Vagina (tissue), 2 donors: ENCODE measurements around the gene INTS11. TPM values are rescaled to one million over a fixed set of nuclear protein-coding genes. Genes with fewer than 3 reads are reported as not detected.
A peak's percentile ranks its signal among the peaks of the same experiment; 100 is the strongest.

Experiments used
- DNase-seq, 2 donors: peaks; one replicate each; pipeline ENCODE4 v3.0.0-alpha.2; 2017; ENCODE audit errors: extremely low spot score in 2 of 2
- H3K27ac ChIP-seq: fragments of 200-600 bp; sonication (generic); one replicate; pipeline ENCODE4 v1.5.1; 2019
- H3K27me3 ChIP-seq: fragments of 200-600 bp; sonication (generic); one replicate; pipeline ENCODE4 v1.5.1; 2019
- H3K36me3 ChIP-seq, 2 donors: fragments of 200-600 bp; sonication (generic); one replicate each; pipeline ENCODE4 v1.5.1; 2017 to 2019
- H3K4me1 ChIP-seq: fragments of 200-600 bp; sonication (generic); one replicate; pipeline ENCODE4 v1.5.1; 2019
- H3K4me3 ChIP-seq, 2 donors: fragments of 200-600 bp; sonication (generic); 1 replicate in 1 of 2; 2 replicates in 1 of 2; pipeline ENCODE4 v1.5.1; 2016 to 2019
- H3K9me3 ChIP-seq: fragments of 200-600 bp; sonication (generic); one replicate; pipeline ENCODE4 v1.5.1; 2019
- CTCF ChIP-seq, 3 experiments: fragments of 450-650 bp in 2 of 3; fragments of 200-600 bp in 1 of 3; sonication (generic) in 1 of 3; IDR thresholded peaks; one replicate each; pipeline ENCODE4 v1.5.1; 2017 to 2019; ENCODE audit warnings: antibody characterized with exemption in 3 of 3, mild to moderate bottlenecking in 2 of 3, moderate library complexity in 2 of 3
- POLR2A ChIP-seq, 2 donors: fragments of 450-650 bp; IDR thresholded peaks; one replicate each; pipeline ENCODE4 v1.6.1; 2017; ENCODE audit warnings: antibody characterized with exemption in 2 of 2, mild to moderate bottlenecking in 2 of 2, moderate library complexity in 2 of 2
- POLR2AphosphoS5 ChIP-seq, 2 donors: sonication (generic); formaldehyde crosslinking; IDR thresholded peaks; one replicate each; pipeline ENCODE4 v1.9.0; 2017; ENCODE audit warnings: antibody characterized with exemption in 2 of 2, mild to moderate bottlenecking in 2 of 2, low read depth in 1 of 2; ENCODE audit not compliant: insufficient read depth in 1 of 2
- intact Hi-C: fragments of 100-400 bp; cut with DNase I; formaldehyde crosslinking; loops from one replicate; pipeline ENCODE4 v1.15.1; 2023
- total RNA-seq: library from RNA; depleted of rRNA; stranded (reverse); fragments of >200 nt; gene quantifications from one replicate; pipeline ENCODE4 v1.2.3, GENCODE V29; 2016

The INTS11 gene
- total RNA-seq, 1 donor from 2014 or later: 142 TPM

- H3K27me3 ChIP-seq: no peaks in the 10 kb centered on the region
- no peaks in the 10 kb centered on the region for H3K9me3 ChIP-seq
- H3K4me1 ChIP-seq: peaks cover 21% of the 10 kb centered on the region
- H3K4me3 ChIP-seq: no peak overlapping the region
- TF ChIP-seq POLR2AphosphoS5 (IDR thresholded peaks at IDR 0.05; ENCODE audit: insufficient read depth in 1 of 2, low read depth in 1 of 2) (no peak), CTCF (IDR thresholded peaks at IDR 0.05) (no peak), POLR2A (IDR thresholded peaks at IDR 0.05) (no peak)
- intact Hi-C loops: no loop called here
- DNase-seq: no peak
- no peaks in the 10 kb centered on the region for H3K36me3 ChIP-seq
- H3K27ac ChIP-seq: no peak overlapping the region
Measured at GRCh38 chr1:1279028-1279427, 45.4 kb downstream of the INTS11 start.

- intact Hi-C loops: no loop called here
- no peak overlapping the region for H3K27ac ChIP-seq
- no peak for TF ChIP-seq POLR2A (IDR thresholded peaks at IDR 0.05)
- TF ChIP-seq POLR2AphosphoS5 (IDR thresholded peaks at IDR 0.05; ENCODE audit: insufficient read depth in 1 of 2, low read depth in 1 of 2): no peak
- no peak for TF ChIP-seq CTCF (IDR thresholded peaks at IDR 0.05)
- no peak overlapping the region for H3K4me3 ChIP-seq
- DNase-seq: no peak
- H3K9me3 ChIP-seq: no peaks in the 10 kb centered on the region
- H3K4me1 ChIP-seq: peaks cover 21% of the 10 kb centered on the region
- H3K27me3 ChIP-seq: no peaks in the 10 kb centered on the region
- no peaks in the 10 kb centered on the region for H3K36me3 ChIP-seq
Measured at GRCh38 chr1:1278620-1279019, 45.8 kb downstream of the INTS11 start.

GRCh38 chr1:1275836-1276235 lies 48.6 kb downstream of the INTS11 start:
- Histone ChIP-seq H3K27ac (no peak overlapping the region), H3K4me3 (no peak overlapping the region), H3K36me3 (no peaks in the 10 kb centered on the region), H3K4me1 (peaks cover 38% of the 10 kb centered on the region), H3K9me3 (no peaks in the 10 kb centered on the region), H3K27me3 (no peaks in the 10 kb centered on the region)
- intact Hi-C loops: no loop called here
- TF ChIP-seq POLR2A (IDR thresholded peaks at IDR 0.05) (no peak), CTCF (IDR thresholded peaks at IDR 0.05) (no peak), POLR2AphosphoS5 (IDR thresholded peaks at IDR 0.05; ENCODE audit: insufficient read depth in 1 of 2, low read depth in 1 of 2) (no peak)
- DNase-seq: no peak

DNA sequence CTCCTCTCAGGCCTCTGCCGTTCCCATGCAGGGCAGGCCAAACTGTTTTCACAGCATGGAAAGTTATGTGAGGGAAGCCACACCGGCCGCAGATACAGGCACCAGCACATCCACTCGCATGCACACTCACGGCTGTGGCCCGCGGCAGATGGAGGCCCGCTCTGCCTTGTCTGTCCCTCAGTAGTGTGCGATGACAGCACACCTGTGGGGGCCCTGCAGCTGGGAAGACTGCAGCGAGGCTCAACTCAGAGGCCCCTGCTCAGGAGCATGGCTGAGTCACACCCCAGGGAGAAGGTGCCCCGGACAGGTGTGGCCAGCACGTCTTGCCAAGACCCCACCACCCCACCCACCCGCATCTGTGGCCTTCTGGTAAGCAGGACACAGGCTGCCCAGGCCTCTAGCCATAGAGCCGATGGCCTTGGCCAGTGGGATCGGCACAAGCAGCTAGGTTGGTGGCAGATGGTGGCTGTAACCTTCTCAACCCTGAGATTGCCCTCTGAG lies 49.5 kb downstream of the INTS11 start:
- DNase-seq: no peak
- Histone ChIP-seq H3K36me3 (no peaks in the 10 kb centered on the region), H3K27me3 (no peaks in the 10 kb centered on the region), H3K9me3 (no peaks in the 10 kb centered on the region), H3K27ac (no peak overlapping the region), H3K4me3 (peak overlapping the region in 1 of 2 donors; percentile 97), H3K4me1 (peaks cover 47% of the 10 kb centered on the region)
- intact Hi-C loops: no loop called here
- no peak for TF ChIP-seq POLR2A (IDR thresholded peaks at IDR 0.05)
- TF ChIP-seq POLR2AphosphoS5 (IDR thresholded peaks at IDR 0.05; ENCODE audit: insufficient read depth in 1 of 2, low read depth in 1 of 2): no peak
- no peak for TF ChIP-seq CTCF (IDR thresholded peaks at IDR 0.05)

GRCh38 chr1:1274299-1274930 lies 50.0 kb downstream of the INTS11 start:
- peak overlapping the region; percentile 78 for H3K27ac ChIP-seq
- no peaks in the 10 kb centered on the region for H3K27me3 ChIP-seq
- peaks cover 53% of the 10 kb centered on the region for H3K4me1 ChIP-seq
- no peak for TF ChIP-seq POLR2AphosphoS5 (IDR thresholded peaks at IDR 0.05; ENCODE audit: insufficient read depth in 1 of 2, low read depth in 1 of 2)
- no peak for TF ChIP-seq CTCF (IDR thresholded peaks at IDR 0.05)
- no peak for TF ChIP-seq POLR2A (IDR thresholded peaks at IDR 0.05)
- H3K36me3 ChIP-seq: no peaks in the 10 kb centered on the region
- no peak for DNase-seq
- H3K4me3 ChIP-seq: peak overlapping the region; percentile 87 to 97
- intact Hi-C loops: no loop called here
- no peaks in the 10 kb centered on the region for H3K9me3 ChIP-seq
